Activated T-cell treated with anti-CD3 and anti-CD28 coated beads, Interleukin-2, amount 50 U/mL, for 72 hours (primary cell): ENCODE data around the gene MAP4K3. TPM values are rescaled to one million over a fixed set of nuclear protein-coding genes. Genes with fewer than 3 reads are reported as not detected.
A peak's percentile ranks its signal among the peaks of the same experiment; 100 is the strongest.

Experiments used
- ATAC-seq, 2 donors: fragments of 150-1000 bp; cut with Tn5 transposase; replicated peaks in 1 of 2; 2 replicates each; pipeline ENCODE4 v1.10.0; 2021; ENCODE audit warnings: moderate library complexity in 2 of 2, mild to moderate bottlenecking in 1 of 2
- DNase-seq, 2 donors: peaks; one replicate each; pipeline ENCODE4 v3.0.0; 2021 to 2022; ENCODE audit warnings: mixed read lengths in 1 of 2
- H3K27ac Mint-ChIP-seq: one replicate; pipeline ENCODE4 v1.8.0; 2022; ENCODE audit warnings: mild to moderate bottlenecking, moderate library complexity, mixed read lengths
- H3K27me3 Mint-ChIP-seq: one replicate; pipeline ENCODE4 v1.8.0; 2022; ENCODE audit warnings: low read depth, mixed read lengths
- H3K36me3 Mint-ChIP-seq, 2 donors: one replicate each; pipeline ENCODE4 v1.8.0; 2022; ENCODE audit warnings: mixed read lengths in 2 of 2, mild to moderate bottlenecking in 1 of 2; ENCODE audit not compliant: insufficient read depth in 2 of 2
- H3K4me1 Mint-ChIP-seq: one replicate; pipeline ENCODE4 v1.8.0; 2022; ENCODE audit warnings: low read depth, mixed read lengths
- H3K4me3 Mint-ChIP-seq, 2 donors: one replicate each; pipeline ENCODE4 v1.8.0; 2022; ENCODE audit warnings: mild to moderate bottlenecking in 2 of 2, mixed read lengths in 2 of 2, moderate library complexity in 2 of 2
- H3K9me3 Mint-ChIP-seq, 2 donors: one replicate each; pipeline ENCODE4 v1.8.0; 2022; ENCODE audit warnings: mixed read lengths in 2 of 2
- total RNA-seq, 2 donors: library from RNA; stranded (reverse); gene quantifications; one replicate each; pipeline ENCODE4 v1.2.3, GENCODE V29; 2022

The MAP4K3 gene
- total RNA-seq, 2 donors from 2014 or later, result 14.6 to 17.1 TPM

- Mint-ChIP-seq H3K4me3 (peak overlapping the region; percentile 95 to 99), H3K27me3 (no peaks in the 10 kb centered on the region), H3K4me1 (peaks cover 76% of the 10 kb centered on the region), H3K36me3 (peaks cover 1% of the 10 kb centered on the region in 2 donors), H3K9me3 (no peaks in the 10 kb centered on the region), H3K27ac (peak overlapping the region; percentile 19)
- ATAC-seq (no peak), DNase-seq (no peak)
These were observed 1.9 kb downstream of the MAP4K3 start for GRCh38 chr2:39435234-39435633.

DNA sequence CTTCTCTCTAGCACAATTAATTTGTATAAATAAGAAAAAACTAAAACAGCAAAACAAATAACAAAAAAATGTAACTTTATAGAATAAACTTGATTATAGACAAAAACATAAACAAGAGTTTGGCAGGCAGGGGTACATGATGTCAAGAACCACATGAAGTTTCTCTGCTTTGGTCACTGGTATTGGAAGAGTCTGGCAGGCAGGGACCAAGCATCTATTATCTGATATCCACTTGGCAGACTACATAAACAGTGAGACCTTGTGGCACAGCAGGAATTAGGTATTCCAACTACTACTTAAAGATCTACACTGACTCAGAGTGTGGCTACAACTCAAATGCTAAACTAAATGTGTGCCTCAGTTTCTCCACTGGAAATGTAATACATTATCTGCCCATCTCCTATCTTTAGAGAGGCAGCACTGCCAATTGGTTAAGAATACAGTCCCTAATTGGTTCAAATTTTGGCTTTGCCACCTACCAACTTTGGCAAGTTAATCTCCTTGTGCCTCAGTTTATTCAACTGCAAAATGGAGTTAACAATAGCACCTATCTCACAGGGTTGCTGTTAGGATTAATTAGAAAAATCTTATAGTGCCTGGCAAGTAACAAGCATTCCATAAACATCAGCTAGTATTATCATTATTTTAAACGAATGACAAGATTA is 2.7 kb downstream of the MAP4K3 start:
- ATAC-seq, result no peak
- Mint-ChIP-seq H3K9me3 (no peaks in the 10 kb centered on the region), H3K27ac (no peak overlapping the region), H3K27me3 (no peaks in the 10 kb centered on the region), H3K4me3 (peak overlapping the region; percentile 2 to 16), H3K4me1 (peaks cover 76% of the 10 kb centered on the region), H3K36me3 (peaks cover 1% of the 10 kb centered on the region in 2 donors)
- DNase-seq, result no peak

GRCh38 chr2:39433586-39434195 is 3.4 kb downstream of the MAP4K3 start:
- Mint-ChIP-seq H3K27ac (no peak overlapping the region), H3K9me3 (no peaks in the 10 kb centered on the region), H3K4me3 (peak overlapping the region in 1 of 2 donors; percentile 3), H3K36me3 (peaks cover 1% of the 10 kb centered on the region in 2 donors), H3K4me1 (peaks cover 71% of the 10 kb centered on the region), H3K27me3 (no peaks in the 10 kb centered on the region)
- DNase-seq (no peak), ATAC-seq (no peak)

DNA sequence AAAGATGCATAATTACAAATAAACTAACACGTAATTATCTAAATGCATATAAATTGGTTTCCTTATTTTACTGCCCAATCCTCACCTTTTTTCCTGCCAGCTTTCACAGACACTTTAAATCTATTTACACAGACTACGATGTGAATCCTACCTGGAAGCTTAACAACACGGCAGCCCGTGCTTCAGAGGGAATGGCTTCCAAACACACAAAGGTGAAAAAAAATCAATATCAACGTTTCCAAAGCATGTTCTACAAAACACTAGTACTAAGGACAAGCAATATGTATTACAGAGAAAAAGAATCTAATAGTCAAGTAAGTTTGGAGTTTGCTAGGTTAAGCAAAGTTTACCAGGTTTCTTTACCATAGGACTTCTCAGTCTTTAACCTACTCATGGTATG is 4.4 kb downstream of the MAP4K3 start:
- peaks cover 71% of the 10 kb centered on the region for H3K4me1 Mint-ChIP-seq
- no peaks in the 10 kb centered on the region for H3K9me3 Mint-ChIP-seq
- ATAC-seq, result no peak
- no peaks in the 10 kb centered on the region for H3K27me3 Mint-ChIP-seq
- H3K36me3 Mint-ChIP-seq, result peaks cover 1% of the 10 kb centered on the region in 2 donors
- H3K27ac Mint-ChIP-seq, result no peak overlapping the region
- peak overlapping the region in 1 of 2 donors; percentile 27 for H3K4me3 Mint-ChIP-seq
- no peak for DNase-seq

GRCh38 chr2:39431592-39432316 is 5.3 kb downstream of the MAP4K3 start:
- H3K4me1 Mint-ChIP-seq, result peaks cover 81% of the 10 kb centered on the region
- peak overlapping the region in 1 of 2 donors; percentile 27 for H3K4me3 Mint-ChIP-seq
- no peaks in the 10 kb centered on the region for H3K27me3 Mint-ChIP-seq
- ATAC-seq, result peak; percentile 39 to 68
- H3K36me3 Mint-ChIP-seq, result peaks cover 0 to 1% of the 10 kb centered on the region in 2 donors
- no peak overlapping the region for H3K27ac Mint-ChIP-seq
- H3K9me3 Mint-ChIP-seq, result no peaks in the 10 kb centered on the region
- no peak for DNase-seq

DNA sequence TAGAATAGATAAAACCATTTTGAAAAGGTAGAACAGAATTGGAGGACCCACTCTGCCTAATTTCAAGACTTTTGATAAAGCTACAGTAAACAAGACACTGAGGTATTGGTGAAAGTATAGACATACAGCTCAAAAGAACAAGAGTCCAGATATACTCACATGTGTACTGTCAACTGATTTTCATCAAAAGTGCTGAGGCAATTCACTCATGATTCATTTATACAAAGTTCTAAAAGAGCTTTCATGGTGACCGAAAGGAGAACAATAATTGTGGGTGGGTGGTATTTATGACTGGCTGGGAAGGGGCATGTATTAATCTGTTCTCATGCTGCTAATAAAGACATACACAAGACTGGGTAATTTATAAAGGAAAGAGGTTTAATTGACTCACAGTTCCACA is 7.3 kb downstream of the MAP4K3 start:
- H3K4me3 Mint-ChIP-seq, result no peak overlapping the region
- DNase-seq, result no peak
- peaks cover 83% of the 10 kb centered on the region for H3K4me1 Mint-ChIP-seq
- H3K9me3 Mint-ChIP-seq, result no peaks in the 10 kb centered on the region
- ATAC-seq, result peak; percentile 57 to 59
- no peaks in the 10 kb centered on the region for H3K36me3 Mint-ChIP-seq
- peak overlapping the region; percentile 12 for H3K27ac Mint-ChIP-seq
- no peaks in the 10 kb centered on the region for H3K27me3 Mint-ChIP-seq

DNA sequence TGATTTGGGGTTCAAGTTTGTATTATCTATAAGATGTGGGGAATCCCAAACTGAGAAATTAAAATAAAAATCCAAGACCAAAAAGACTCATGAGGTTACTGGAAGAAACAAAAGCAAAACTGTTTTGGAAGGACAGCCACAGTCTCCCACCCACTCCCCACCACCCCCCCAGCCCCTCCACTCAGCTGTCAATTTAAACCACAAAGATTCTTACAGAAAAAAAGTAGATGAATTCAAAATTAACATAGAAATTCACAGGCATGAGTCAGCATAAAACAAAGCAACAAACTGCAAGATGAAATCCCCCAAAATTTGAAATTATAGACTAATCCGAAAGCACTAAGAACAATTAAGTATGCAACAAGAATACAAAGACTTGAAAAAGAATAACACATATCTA is 12.1 kb downstream of the MAP4K3 start:
- H3K4me3 Mint-ChIP-seq, result no peak overlapping the region
- H3K9me3 Mint-ChIP-seq, result peaks cover 0 to 4% of the 10 kb centered on the region in 2 donors
- no peaks in the 10 kb centered on the region for H3K27me3 Mint-ChIP-seq
- H3K27ac Mint-ChIP-seq, result no peak overlapping the region
- no peak for DNase-seq
- peaks cover 56% of the 10 kb centered on the region for H3K4me1 Mint-ChIP-seq
- peaks cover 0 to 4% of the 10 kb centered on the region in 2 donors for H3K36me3 Mint-ChIP-seq
- peak in 1 of 2 donors; percentile 11 for ATAC-seq

GRCh38 chr2:39422700-39423099 is 14.4 kb downstream of the MAP4K3 start:
- DNase-seq (no peak), ATAC-seq (no peak)
- Mint-ChIP-seq H3K4me1 (peaks cover 53% of the 10 kb centered on the region), H3K27ac (no peak overlapping the region), H3K27me3 (no peaks in the 10 kb centered on the region), H3K36me3 (peaks cover 0 to 4% of the 10 kb centered on the region in 2 donors), H3K4me3 (no peak overlapping the region), H3K9me3 (peaks cover 0 to 4% of the 10 kb centered on the region in 2 donors)

DNA sequence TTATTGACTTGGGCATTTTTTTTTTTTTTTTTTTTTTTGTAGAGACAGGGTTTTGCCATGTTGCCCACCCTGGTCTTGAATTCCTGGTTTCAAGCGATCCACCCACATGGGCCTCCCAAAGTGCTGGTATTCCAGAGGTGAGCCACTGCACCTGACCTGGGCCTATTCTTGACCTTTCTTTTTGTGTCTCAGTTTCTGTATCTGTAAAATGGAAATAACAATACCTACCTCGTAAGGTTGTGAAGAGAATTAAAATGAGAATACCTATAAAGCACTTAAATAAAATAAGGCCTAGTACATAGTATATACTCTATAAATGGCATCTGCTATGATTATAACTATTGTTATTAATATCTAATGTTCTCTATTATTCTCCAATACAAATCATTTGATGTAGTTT is 15.7 kb downstream of the MAP4K3 start:
- peaks cover 43% of the 10 kb centered on the region for H3K4me1 Mint-ChIP-seq
- DNase-seq (no peak), ATAC-seq (no peak)
- peaks cover 0 to 4% of the 10 kb centered on the region in 2 donors for H3K36me3 Mint-ChIP-seq
- no peaks in the 10 kb centered on the region for H3K27me3 Mint-ChIP-seq
- H3K4me3 Mint-ChIP-seq, result no peak overlapping the region
- H3K9me3 Mint-ChIP-seq, result peaks cover 0 to 4% of the 10 kb centered on the region in 2 donors
- H3K27ac Mint-ChIP-seq, result no peak overlapping the region

GRCh38 chr2:39419282-39420223 is 17.5 kb downstream of the MAP4K3 start:
- Mint-ChIP-seq H3K27ac (no peak overlapping the region), H3K4me1 (peaks cover 28% of the 10 kb centered on the region), H3K4me3 (no peak overlapping the region), H3K36me3 (peaks cover 0 to 4% of the 10 kb centered on the region in 2 donors), H3K27me3 (no peaks in the 10 kb centered on the region), H3K9me3 (peaks cover 0 to 4% of the 10 kb centered on the region in 2 donors)
- ATAC-seq (peak in 1 of 2 donors; percentile 23), DNase-seq (no peak)

DNA sequence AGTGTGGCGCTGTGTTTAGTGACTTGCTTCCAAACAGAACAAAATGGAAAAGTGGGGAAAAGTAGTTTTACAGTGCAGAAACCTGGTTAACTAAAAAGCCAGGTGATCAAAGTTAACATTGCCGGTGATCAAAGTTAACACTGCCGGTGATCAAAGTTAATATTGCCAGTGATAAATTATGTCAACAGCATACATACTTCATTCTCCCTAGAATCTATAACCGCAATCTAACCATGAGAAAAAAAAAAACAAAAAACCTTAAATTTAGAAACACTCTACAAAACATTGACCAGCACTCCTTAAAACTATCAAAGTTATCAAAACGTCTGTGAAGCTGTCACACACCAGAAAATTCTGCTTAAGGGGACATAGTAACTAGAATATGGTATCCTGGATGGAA is 18.6 kb downstream of the MAP4K3 start:
- DNase-seq (no peak), ATAC-seq (no peak)
- H3K4me3 Mint-ChIP-seq, result no peak overlapping the region
- no peaks in the 10 kb centered on the region for H3K27me3 Mint-ChIP-seq
- H3K36me3 Mint-ChIP-seq, result peaks cover 0 to 4% of the 10 kb centered on the region in 2 donors
- H3K9me3 Mint-ChIP-seq, result peaks cover 0 to 4% of the 10 kb centered on the region in 2 donors
- no peak overlapping the region for H3K27ac Mint-ChIP-seq
- peaks cover 37% of the 10 kb centered on the region for H3K4me1 Mint-ChIP-seq

- DNase-seq, result no peak
- Mint-ChIP-seq H3K4me1 (peaks cover 46% of the 10 kb centered on the region), H3K4me3 (no peak overlapping the region), H3K27me3 (no peaks in the 10 kb centered on the region), H3K9me3 (no peaks in the 10 kb centered on the region), H3K27ac (no peak overlapping the region), H3K36me3 (peaks cover 0 to 3% of the 10 kb centered on the region in 2 donors)
- no peak for ATAC-seq
These were observed 20.9 kb downstream of the MAP4K3 start for GRCh38 chr2:39416140-39416539.
